Neuronal stem cell (in vitro differentiated cells): Measurements from ENCODE around the gene PITX3.

Experiments used
- DNase-seq: peaks from one replicate; pipeline ENCODE4 v3.0.0-alpha.2; 2013; ENCODE audit warnings: low spot score
- H2AFZ ChIP-seq: one replicate; pipeline ENCODE4 v1.6.1; 2013; ENCODE audit warnings: mild to moderate bottlenecking, low read length, inconsistent platforms
- H2AK5ac ChIP-seq: 2 replicates; pipeline ENCODE4 v1.6.1; 2013; ENCODE audit warnings: low read depth, mild to moderate bottlenecking, inconsistent platforms, low read length, moderate library complexity, mixed read lengths
- H2BK120ac ChIP-seq: 2 replicates; pipeline ENCODE4 v1.6.1; 2013; ENCODE audit warnings: low read depth, mild to moderate bottlenecking, inconsistent platforms, low read length, moderate library complexity, mixed read lengths
- H2BK12ac ChIP-seq: one replicate; pipeline ENCODE4 v1.6.1; 2013; ENCODE audit warnings: low read length, inconsistent platforms
- H2BK15ac ChIP-seq: 2 replicates; pipeline ENCODE4 v1.6.1; 2013; ENCODE audit warnings: mild to moderate bottlenecking, low read length, inconsistent platforms, mixed read lengths
- H2BK5ac ChIP-seq: one replicate; pipeline ENCODE4 v1.6.1; 2013; ENCODE audit warnings: inconsistent platforms, mild to moderate bottlenecking, low read length, moderate library complexity
- H3K14ac ChIP-seq: one replicate; pipeline ENCODE4 v1.6.1; 2013; ENCODE audit warnings: low read length, inconsistent platforms
- H3K18ac ChIP-seq: 2 replicates; pipeline ENCODE4 v1.6.1; 2013; ENCODE audit warnings: low read length, inconsistent platforms
- H3K23ac ChIP-seq: 2 replicates; pipeline ENCODE4 v1.6.1; 2013; ENCODE audit warnings: low read depth, mild to moderate bottlenecking, mixed read lengths, low read length, inconsistent platforms; ENCODE audit not compliant: poor library complexity
- H3K27ac ChIP-seq: replicated peaks from 3 replicates; pipeline ENCODE4 v1.5.1; 2013; ENCODE audit warnings: low read length, inconsistent platforms
- H3K27me3 ChIP-seq, 3 experiments: 2 replicates each; pipeline ENCODE4 v1.6.1; 2013; ENCODE audit warnings: low read length in 3 of 3, mild to moderate bottlenecking in 2 of 3, inconsistent platforms in 1 of 3, low read depth in 1 of 3, mixed read lengths in 1 of 3, moderate library complexity in 1 of 3; ENCODE audit not compliant: control insufficient read depth in 3 of 3, insufficient read depth in 3 of 3
- H3K36me3 ChIP-seq, 2 donors: replicated peaks in 1 of 2; 2 replicates each; pipeline ENCODE4 v1.6.1; 2013; ENCODE audit warnings: low read length in 2 of 2; ENCODE audit not compliant: control insufficient read depth in 2 of 2, insufficient read depth in 2 of 2
- H3K4ac ChIP-seq: 2 replicates; pipeline ENCODE4 v1.6.1; 2013; ENCODE audit warnings: inconsistent platforms, mild to moderate bottlenecking, low read length, moderate library complexity
- H3K4me1 ChIP-seq, 2 donors: 1 replicate in 1 of 2; 2 replicates in 1 of 2; pipeline ENCODE4 v1.6.1; 2013; ENCODE audit warnings: low read length in 2 of 2, low read depth in 1 of 2; ENCODE audit not compliant: control insufficient read depth in 2 of 2, insufficient read depth in 1 of 2
- H3K4me2 ChIP-seq: one replicate; pipeline ENCODE4 v1.6.1; 2013; ENCODE audit warnings: mild to moderate bottlenecking, low read length, inconsistent platforms; ENCODE audit not compliant: insufficient read depth, poor library complexity, severe bottlenecking
- H3K4me3 ChIP-seq, 2 donors: 2 replicates each; pipeline ENCODE4 v1.5.1; 2013; ENCODE audit warnings: low read length in 2 of 2, mild to moderate bottlenecking in 2 of 2, inconsistent platforms in 1 of 2, moderate library complexity in 1 of 2
- H3K79me1 ChIP-seq: one replicate; pipeline ENCODE4 v1.6.1; 2013; ENCODE audit warnings: low read depth, mild to moderate bottlenecking, inconsistent platforms, low read length, moderate library complexity
- H3K9ac ChIP-seq: one replicate; pipeline ENCODE4 v1.6.1; 2013; ENCODE audit warnings: mild to moderate bottlenecking, low read depth, low read length, inconsistent platforms; ENCODE audit not compliant: poor library complexity
- H3K9me3 ChIP-seq, 2 donors: replicated peaks in 1 of 2; 2 replicates each; pipeline versions ENCODE3 to v1.6.1; 2013; ENCODE audit warnings: low read length in 2 of 2, mild to moderate bottlenecking in 2 of 2, inconsistent platforms in 1 of 2, low read depth in 1 of 2, mixed read lengths in 1 of 2, moderate library complexity in 1 of 2; ENCODE audit not compliant: control insufficient read depth in 2 of 2, insufficient read depth in 1 of 2
- H4K8ac ChIP-seq: one replicate; pipeline ENCODE4 v1.6.1; 2013; ENCODE audit warnings: low read depth, mild to moderate bottlenecking, inconsistent platforms, low read length, moderate library complexity
- H4K91ac ChIP-seq: one replicate; pipeline ENCODE4 v1.6.1; 2013; ENCODE audit warnings: low read length, low read depth, mild to moderate bottlenecking, inconsistent platforms; ENCODE audit not compliant: poor library complexity
- WGBS, 2 donors: extraction: QIAGEN DNeasy Blood & Tissue Kit; methylation state at CpG; one replicate each; pipeline ENCODE4 v1.1.7; 2013; ENCODE audit warnings: missing lambda C conversion rate in 2 of 2, mixed read lengths in 1 of 2; ENCODE audit not compliant: insufficient read length in 2 of 2, insufficient replicate concordance in 1 of 2; ENCODE audit errors: extremely low coverage in 2 of 2; 5-methylcytosine and 5-hydroxymethylcytosine counted together

Gene PITX3

GRCh38 chr10:102268375-102268888, 27.1 kb upstream of the PITX3 start:
- no peak overlapping the region for H3K27ac ChIP-seq

GRCh38 chr10:102267748-102268147, 26.4 kb upstream of the PITX3 start:
- no peak for DNase-seq
- no peak overlapping the region for H3K4me3 ChIP-seq

More at GRCh38 chr10:102268375-102268888, 27.1 kb upstream of the PITX3 start:
- H3K9me3 ChIP-seq: no peaks in the 10 kb centered on the region
- H2AK5ac ChIP-seq: no peak overlapping the region
- H3K79me1 ChIP-seq: peaks cover 3% of the 10 kb centered on the region
- no peak overlapping the region for H3K4me3 ChIP-seq
- no peak overlapping the region for H4K8ac ChIP-seq
- no peak overlapping the region for H2AFZ ChIP-seq
- no peak overlapping the region for H2BK5ac ChIP-seq
- no peak overlapping the region for H3K18ac ChIP-seq
- no peak overlapping the region for H3K4me2 ChIP-seq
- H2BK12ac ChIP-seq: no peak overlapping the region
- H3K27me3 ChIP-seq: no peaks in the 10 kb centered on the region
- H3K36me3 ChIP-seq: peaks cover 0 to 24% of the 10 kb centered on the region in 2 donors
- no peak overlapping the region for H2BK120ac ChIP-seq
- H3K14ac ChIP-seq: no peak overlapping the region
- no peak overlapping the region for H3K9ac ChIP-seq
- no peak overlapping the region for H4K91ac ChIP-seq
- no peak for DNase-seq
- H2BK15ac ChIP-seq: no peak overlapping the region
- no peak overlapping the region for H3K23ac ChIP-seq
- no peak overlapping the region for H3K4ac ChIP-seq
- no peaks in the 10 kb centered on the region for H3K4me1 ChIP-seq

GRCh38 chr10:102266670-102267069, 25.4 kb upstream of the PITX3 start:
- no peaks in the 10 kb centered on the region for H3K27me3 ChIP-seq
- no peak for DNase-seq
- no peak overlapping the region for H4K8ac ChIP-seq
- no peak overlapping the region for H3K4me3 ChIP-seq
- no peak overlapping the region for H2BK15ac ChIP-seq
- no peak overlapping the region for H3K18ac ChIP-seq
- no peak overlapping the region for H2BK120ac ChIP-seq
- H3K79me1 ChIP-seq: peaks cover 2% of the 10 kb centered on the region
- WGBS, 2 donors: no CpG with 5 or more reads among the region's 3 CpGs
- H3K4me1 ChIP-seq: no peaks in the 10 kb centered on the region
- no peak overlapping the region for H3K14ac ChIP-seq
- H3K4ac ChIP-seq: no peak overlapping the region
- no peak overlapping the region for H3K9ac ChIP-seq
- no peaks in the 10 kb centered on the region for H3K9me3 ChIP-seq
- no peak overlapping the region for H3K23ac ChIP-seq
- H3K4me2 ChIP-seq: no peak overlapping the region
- no peak overlapping the region for H2AK5ac ChIP-seq
- no peak overlapping the region for H2BK12ac ChIP-seq
- H4K91ac ChIP-seq: no peak overlapping the region
- no peak overlapping the region for H2BK5ac ChIP-seq
- H3K36me3 ChIP-seq: peaks cover 2 to 39% of the 10 kb centered on the region in 2 donors
- H2AFZ ChIP-seq: no peak overlapping the region
- H3K27ac ChIP-seq: no peak overlapping the region

More at GRCh38 chr10:102267748-102268147, 26.4 kb upstream of the PITX3 start:
- Histone ChIP-seq H3K4ac (no peak overlapping the region), H3K23ac (no peak overlapping the region), H4K8ac (no peak overlapping the region), H2BK5ac (no peak overlapping the region), H3K4me1 (no peaks in the 10 kb centered on the region), H3K14ac (no peak overlapping the region), H3K9ac (no peak overlapping the region), H2AK5ac (no peak overlapping the region), H3K27me3 (no peaks in the 10 kb centered on the region), H2AFZ (no peak overlapping the region), H3K9me3 (no peaks in the 10 kb centered on the region), H2BK15ac (no peak overlapping the region), H3K4me2 (no peak overlapping the region), H3K27ac (no peak overlapping the region), H2BK120ac (no peak overlapping the region), H3K18ac (no peak overlapping the region), H3K79me1 (peaks cover 2% of the 10 kb centered on the region), H4K91ac (no peak overlapping the region), H3K36me3 (peaks cover 0 to 31% of the 10 kb centered on the region in 2 donors), H2BK12ac (no peak overlapping the region)

- H2AK5ac ChIP-seq: no peak overlapping the region
- H3K4me1 ChIP-seq: peaks cover 0 to 3% of the 10 kb centered on the region in 2 donors
- H2BK120ac ChIP-seq: no peak overlapping the region
- no peak overlapping the region for H3K14ac ChIP-seq
- peaks cover 2 to 61% of the 10 kb centered on the region in 2 donors for H3K36me3 ChIP-seq
- no peak overlapping the region for H3K9ac ChIP-seq
- no peak overlapping the region for H3K23ac ChIP-seq
- no peak overlapping the region for H3K4me3 ChIP-seq
- no peak for DNase-seq
- no CpG with 5 or more reads among the region's 4 CpGs for WGBS, 2 donors
- peaks cover 2% of the 10 kb centered on the region for H3K79me1 ChIP-seq
- no peak overlapping the region for H3K27ac ChIP-seq
- H3K18ac ChIP-seq: no peak overlapping the region
- no peak overlapping the region for H2BK5ac ChIP-seq
- H4K8ac ChIP-seq: no peak overlapping the region
- no peaks in the 10 kb centered on the region for H3K27me3 ChIP-seq
- no peak overlapping the region for H3K4ac ChIP-seq
- no peak overlapping the region for H3K4me2 ChIP-seq
- H2BK12ac ChIP-seq: no peak overlapping the region
- no peak overlapping the region for H2AFZ ChIP-seq
- H3K9me3 ChIP-seq: no peaks in the 10 kb centered on the region
- no peak overlapping the region for H4K91ac ChIP-seq
- H2BK15ac ChIP-seq: no peak overlapping the region
Observed at GRCh38 chr10:102264371-102264770, 23.1 kb upstream of the PITX3 start.
